Measurements from ENCODE around the gene RGMA. TPM values are rescaled to one million over a fixed set of nuclear protein-coding genes. Genes with fewer than 3 reads are reported as not detected.

Gene RGMA
- total RNA-seq, 2 donors from 2014 or later, result 2.5 to 12.9 TPM

DNA sequence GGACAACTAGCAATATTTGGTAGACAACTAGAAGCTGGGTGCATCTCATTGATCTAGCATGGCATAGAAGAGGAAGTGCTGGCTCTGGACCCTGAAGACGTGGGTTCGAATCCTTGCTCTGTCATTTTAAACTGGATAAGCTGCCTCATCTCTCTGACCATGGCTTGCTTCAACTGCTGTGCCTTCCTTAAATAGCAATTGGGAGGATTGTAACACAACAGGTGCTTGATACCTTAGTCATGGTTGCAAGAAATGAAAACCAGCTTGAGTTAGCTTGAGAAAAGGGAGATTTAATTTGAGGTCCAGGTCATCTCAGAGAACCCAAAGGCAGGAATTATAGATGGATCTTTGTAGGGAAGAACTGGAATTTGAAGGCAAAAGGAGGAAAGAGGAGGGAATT is 14.8 kb upstream of the RGMA start:
- intact Hi-C loops (cut with DNase I, micrococcal nuclease), result no loop called here
- DNase-seq (no peak), ATAC-seq (no peak)

- DNase-seq, result no peak
- intact Hi-C loops (cut with DNase I, micrococcal nuclease), result no loop called here
- ATAC-seq, result no peak
Observed at GRCh38 chr15:93102211-93102610, 13.2 kb upstream of the RGMA start.

DNA sequence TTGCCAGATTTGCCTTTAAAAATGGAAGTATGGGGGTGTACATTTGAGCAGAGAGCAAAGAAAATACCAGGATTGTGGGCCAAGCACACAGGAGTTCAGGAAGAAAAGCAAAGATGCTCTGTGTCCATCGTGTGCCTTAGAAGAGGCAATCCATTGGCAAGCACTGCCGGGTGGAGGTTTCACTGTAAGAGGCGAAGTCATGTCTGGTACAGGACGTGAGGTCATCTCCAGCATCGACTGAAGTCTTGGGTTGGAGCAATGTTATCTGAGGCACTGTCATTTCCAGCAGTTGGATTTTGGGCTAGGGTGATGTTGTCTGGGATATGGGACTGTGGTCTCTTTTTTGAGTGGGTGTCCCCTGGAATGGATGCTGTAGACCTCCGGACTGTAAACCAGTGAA is 4.8 kb upstream of the RGMA start:
- intact Hi-C loops (cut with DNase I, micrococcal nuclease), result no loop called here
- no peak for DNase-seq
- ATAC-seq, result no peak

GRCh38 chr15:93091465-93091864 is 2.5 kb upstream of the RGMA start:
- intact Hi-C loops (cut with DNase I, micrococcal nuclease), result no loop called here
- peak in 1 of 2 donors; percentile 13 for DNase-seq

GRCh38 chr15:93089727-93090305 is 805 bp upstream of the RGMA start:
- no peak for ATAC-seq
- DNase-seq, result no peak
- intact Hi-C loops (cut with DNase I, micrococcal nuclease), result loop anchor here in 1 of 2 donors (10.0 kb wide), 1 partner anchor 885 kb away; no protein-coding TSS in a partner anchor

More at GRCh38 chr15:93091465-93091864, 2.5 kb upstream of the RGMA start:
- no peak for ATAC-seq

GRCh38 chr15:93088200-93088980 is 621 bp downstream of the RGMA start:
- ATAC-seq (peak; percentile 57), DNase-seq (peak in 1 of 2 donors; percentile 18)
- intact Hi-C loops (cut with DNase I, micrococcal nuclease), result loop anchor here in 1 of 2 donors (10.0 kb wide), 1 partner anchor 886 kb away; no protein-coding TSS in a partner anchor

GRCh38 chr15:93087825-93088199 is 1.2 kb downstream of the RGMA start:
- peak; percentile 74 for ATAC-seq
- intact Hi-C loops (cut with DNase I, micrococcal nuclease), result loop anchor here in 1 of 2 donors (10.0 kb wide), 1 partner anchor 887 kb away; no protein-coding TSS in a partner anchor
- peak; percentile 44 to 68 for DNase-seq

GRCh38 chr15:93086791-93087190 is 2.2 kb downstream of the RGMA start:
- DNase-seq, result no peak
- intact Hi-C loops (cut with DNase I, micrococcal nuclease), result loop anchor here in 1 of 2 donors (10.0 kb wide), 1 partner anchor 888 kb away; no protein-coding TSS in a partner anchor
- no peak for ATAC-seq

DNA sequence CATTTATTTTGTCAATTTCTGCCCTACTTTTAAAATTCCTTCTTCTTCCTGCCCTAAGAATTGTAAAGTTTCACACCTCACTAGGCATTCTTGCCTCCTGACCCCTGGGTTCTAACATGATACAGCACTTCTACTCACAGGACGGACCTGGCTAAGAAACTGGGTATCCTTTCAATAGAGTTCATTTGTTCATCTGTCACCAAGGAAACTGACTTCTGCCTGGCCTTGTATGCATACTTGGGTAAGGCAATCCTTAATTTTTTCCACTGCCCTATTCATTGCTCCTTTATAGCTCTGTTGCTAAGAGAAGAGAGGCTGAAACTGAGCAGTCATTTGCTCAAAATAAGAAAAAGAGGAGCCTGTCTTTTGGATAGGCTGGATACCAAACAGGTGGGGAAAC is 3.3 kb downstream of the RGMA start:
- DNase-seq (no peak), ATAC-seq (no peak)
- intact Hi-C loops (cut with DNase I, micrococcal nuclease), result loop anchor here in 1 of 2 donors (10.0 kb wide), 1 partner anchor 889 kb away; no protein-coding TSS in a partner anchor

GRCh38 chr15:93082861-93083260 is 6.2 kb downstream of the RGMA start:
- ATAC-seq (no peak), DNase-seq (no peak)
- intact Hi-C loops (cut with DNase I, micrococcal nuclease), result loop anchor here in 1 of 2 donors (10.0 kb wide), 1 partner anchor 892 kb away; no protein-coding TSS in a partner anchor

- DNase-seq (no peak), ATAC-seq (no peak)
- intact Hi-C loops (cut with DNase I, micrococcal nuclease), result loop anchor here in 1 of 2 donors (10.0 kb wide), 1 partner anchor 893 kb away; no protein-coding TSS in a partner anchor
Observed at GRCh38 chr15:93081399-93081798, 7.6 kb downstream of the RGMA start.

DNA sequence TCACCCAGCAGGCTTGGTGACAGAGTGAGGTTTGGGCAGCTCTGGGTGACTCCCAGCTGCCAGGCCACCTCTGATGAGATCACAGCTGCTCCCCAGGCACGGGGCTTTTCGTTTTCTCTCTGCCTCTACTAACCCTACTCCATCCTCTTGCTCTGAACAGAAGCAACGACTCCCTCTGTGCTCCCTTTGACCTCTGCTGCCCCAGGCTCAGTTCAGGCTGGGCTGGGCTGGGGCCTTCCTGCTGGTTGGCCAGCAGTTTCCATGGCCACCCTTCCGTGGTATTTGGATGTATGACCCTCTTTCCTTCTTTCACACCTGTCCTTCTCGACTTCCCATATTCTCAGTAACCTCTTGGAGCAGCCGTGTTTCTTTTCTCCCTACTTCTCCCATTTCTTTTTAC is 8.6 kb downstream of the RGMA start:
- ATAC-seq (no peak), DNase-seq (no peak)
- intact Hi-C loops (cut with DNase I, micrococcal nuclease), result loop anchor here in 1 of 2 donors (10.0 kb wide), 1 partner anchor 894 kb away; no protein-coding TSS in a partner anchor

DNA sequence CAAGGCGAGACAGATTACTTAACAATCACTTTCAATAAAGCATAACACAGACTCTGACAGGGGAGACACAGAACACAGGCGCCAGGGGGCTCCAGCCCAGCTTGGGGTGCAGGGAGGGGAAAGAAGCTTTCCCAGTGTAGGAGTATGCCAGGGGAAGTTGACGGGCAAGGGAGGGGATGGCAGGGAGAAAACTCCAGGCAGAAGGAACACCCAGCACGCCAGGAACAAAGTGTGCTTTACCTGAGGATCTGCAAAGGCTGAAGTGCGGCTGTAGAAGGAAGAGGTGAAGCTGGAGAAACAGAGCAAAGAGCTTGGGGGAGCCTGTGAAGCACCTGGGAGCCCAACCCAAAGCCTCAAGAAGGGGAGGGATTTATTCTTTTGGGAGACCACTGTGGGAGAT is 12.1 kb downstream of the RGMA start:
- intact Hi-C loops (cut with DNase I, micrococcal nuclease), result no loop called here
- no peak for DNase-seq
- no peak for ATAC-seq

DNA sequence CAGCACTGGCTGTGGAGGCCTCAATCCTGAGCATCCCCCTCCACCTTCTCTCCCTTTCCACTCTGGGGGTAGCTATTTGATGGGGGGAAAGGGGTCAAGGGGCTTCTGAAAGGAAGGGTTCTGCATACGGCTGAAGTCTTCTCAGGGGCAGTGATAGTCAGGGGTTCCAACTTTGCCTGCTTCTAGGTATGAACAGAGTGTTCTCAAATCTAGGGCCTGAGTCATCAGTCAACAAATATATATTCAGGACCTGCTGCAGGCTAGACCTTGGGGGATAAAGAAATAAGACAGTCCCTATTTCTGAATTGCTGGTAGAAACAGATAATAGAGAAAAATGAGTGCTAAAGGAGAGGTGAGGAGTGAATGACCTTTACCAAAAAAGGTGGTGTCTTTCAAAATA is 12.8 kb downstream of the RGMA start:
- intact Hi-C loops (cut with DNase I, micrococcal nuclease), result no loop called here
- no peak for DNase-seq
- ATAC-seq, result no peak

GRCh38 chr15:93074599-93074998 is 14.4 kb downstream of the RGMA start:
- ATAC-seq (no peak), DNase-seq (no peak)
- intact Hi-C loops (cut with DNase I, micrococcal nuclease), result no loop called here

GRCh38 chr15:93073465-93073952 is 15.5 kb downstream of the RGMA start:
- no peak for DNase-seq
- ATAC-seq, result no peak
- intact Hi-C loops (cut with DNase I, micrococcal nuclease), result no loop called here

- intact Hi-C loops (cut with DNase I, micrococcal nuclease), result no loop called here
- peak; percentile 63 to 64 for DNase-seq
- ATAC-seq, result peak; percentile 52
Observed at GRCh38 chr15:93072411-93073394, 16.3 kb downstream of the RGMA start.

- intact Hi-C loops (cut with DNase I, micrococcal nuclease), result no loop called here
- ATAC-seq (no peak), DNase-seq (no peak)
Observed at GRCh38 chr15:93072011-93072410, 17.0 kb downstream of the RGMA start.

GRCh38 chr15:93071469-93071936 is 17.5 kb downstream of the RGMA start:
- intact Hi-C loops (cut with DNase I, micrococcal nuclease), result no loop called here
- ATAC-seq (no peak), DNase-seq (no peak)

Measured in left colon (tissue), 2 donors.